GM19397 (cell line): ENCODE data around the gene IL20RA.

Source experiments
- ATAC-seq: cut with Tn5 transposase; IDR thresholded peaks from one replicate; pipeline ENCODE4 v1.9.1; 2021; ENCODE audit warnings: mild to moderate bottlenecking, moderate library complexity; ENCODE audit not compliant: unreplicated experiment

IL20RA gene

DNA sequence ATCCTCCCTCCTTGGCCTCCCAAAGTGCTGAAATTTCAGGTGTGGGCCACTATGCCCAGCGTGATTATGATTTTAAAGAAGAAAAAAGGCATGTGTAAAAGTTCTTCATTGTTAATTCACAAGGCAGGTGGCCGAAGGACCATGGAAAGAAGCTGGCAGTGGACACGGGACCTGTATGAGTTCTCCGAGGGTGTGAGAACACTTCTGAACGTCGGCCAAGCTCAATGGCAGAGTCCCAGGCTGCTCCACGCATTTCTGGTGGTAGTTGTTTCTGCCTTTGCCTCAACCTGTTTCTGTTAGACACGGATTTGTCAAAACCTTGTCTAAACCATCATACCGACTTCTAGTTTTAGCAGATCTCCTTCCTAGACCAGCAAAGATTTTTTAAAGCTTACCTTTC is 36.6 kb downstream of the IL20RA start:
- no peak for ATAC-seq

DNA sequence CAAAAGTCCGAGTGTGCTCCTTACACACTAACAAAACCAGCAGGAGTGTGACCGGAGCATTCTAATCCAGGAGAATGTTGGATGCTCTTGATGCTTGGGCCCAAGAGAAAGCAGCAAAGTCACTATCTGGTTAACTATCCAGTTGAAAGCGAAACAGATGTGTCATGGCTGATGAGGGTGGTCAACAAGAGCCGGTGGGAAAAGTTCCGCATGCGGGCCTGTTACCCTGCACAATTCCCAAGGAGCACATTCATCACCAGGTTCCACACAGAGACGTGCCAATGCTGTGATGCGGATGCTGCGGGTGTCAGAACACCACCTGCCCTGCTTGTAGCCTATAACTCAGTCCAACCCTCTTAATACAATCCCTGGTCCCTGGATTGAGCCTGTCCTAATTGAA is 38.7 kb downstream of the IL20RA start:
- ATAC-seq = no peak

DNA sequence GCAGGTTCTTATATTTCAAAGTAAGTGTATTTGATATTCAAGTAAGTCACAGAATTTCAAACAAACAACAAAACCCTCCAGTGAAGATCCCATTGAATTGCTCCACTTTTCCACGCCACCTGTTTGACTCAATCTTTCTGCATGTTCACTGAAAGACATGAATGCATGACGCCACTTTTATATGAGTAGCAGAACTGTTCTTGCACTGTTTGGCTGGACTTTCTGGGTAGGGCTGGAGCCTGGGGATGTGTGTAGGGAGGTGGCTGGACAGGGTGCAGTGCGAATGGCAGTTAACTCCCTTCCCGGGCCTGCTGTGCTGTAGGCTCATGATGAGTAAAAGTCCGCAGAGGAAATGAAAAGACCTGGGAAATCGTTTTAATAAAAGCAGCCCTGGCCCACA is 39.7 kb downstream of the IL20RA start:
- ATAC-seq = no peak

DNA sequence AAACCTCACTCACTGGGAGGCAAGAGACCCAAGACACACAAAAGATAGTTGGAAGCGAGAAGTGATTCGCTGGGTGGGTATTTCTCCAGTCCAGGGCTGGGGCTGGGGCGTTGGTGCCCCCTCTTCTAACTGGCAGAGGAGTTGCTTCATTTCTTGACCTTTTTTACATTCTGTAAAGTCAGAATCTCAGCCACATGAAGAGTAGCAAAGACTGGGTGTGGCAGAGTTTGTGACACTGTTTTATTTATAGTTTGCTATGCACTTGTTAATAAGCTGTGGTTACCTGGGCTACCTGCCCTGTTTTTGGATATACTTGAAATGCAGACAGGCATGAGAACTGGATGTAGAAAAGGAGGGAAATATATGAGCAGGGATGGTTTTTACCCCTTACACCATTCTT is 42.3 kb downstream of the IL20RA start:
- ATAC-seq = no peak

DNA sequence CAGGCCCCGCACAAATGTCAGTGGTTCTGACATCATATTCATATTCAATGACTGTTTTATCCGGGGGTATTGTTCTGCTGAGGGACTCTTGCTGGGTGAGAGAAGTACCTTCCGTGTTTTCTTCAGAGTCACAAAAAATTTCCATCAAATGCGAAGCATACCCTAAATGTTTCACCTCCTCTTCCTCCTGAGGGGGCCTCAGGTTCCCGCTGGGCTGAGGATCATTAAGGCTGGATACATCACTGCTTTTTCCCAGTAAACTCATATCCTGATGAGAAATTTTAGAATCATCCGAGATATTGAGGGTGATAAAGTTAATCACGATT is 42.8 kb downstream of the IL20RA start:
- no peak for ATAC-seq

DNA sequence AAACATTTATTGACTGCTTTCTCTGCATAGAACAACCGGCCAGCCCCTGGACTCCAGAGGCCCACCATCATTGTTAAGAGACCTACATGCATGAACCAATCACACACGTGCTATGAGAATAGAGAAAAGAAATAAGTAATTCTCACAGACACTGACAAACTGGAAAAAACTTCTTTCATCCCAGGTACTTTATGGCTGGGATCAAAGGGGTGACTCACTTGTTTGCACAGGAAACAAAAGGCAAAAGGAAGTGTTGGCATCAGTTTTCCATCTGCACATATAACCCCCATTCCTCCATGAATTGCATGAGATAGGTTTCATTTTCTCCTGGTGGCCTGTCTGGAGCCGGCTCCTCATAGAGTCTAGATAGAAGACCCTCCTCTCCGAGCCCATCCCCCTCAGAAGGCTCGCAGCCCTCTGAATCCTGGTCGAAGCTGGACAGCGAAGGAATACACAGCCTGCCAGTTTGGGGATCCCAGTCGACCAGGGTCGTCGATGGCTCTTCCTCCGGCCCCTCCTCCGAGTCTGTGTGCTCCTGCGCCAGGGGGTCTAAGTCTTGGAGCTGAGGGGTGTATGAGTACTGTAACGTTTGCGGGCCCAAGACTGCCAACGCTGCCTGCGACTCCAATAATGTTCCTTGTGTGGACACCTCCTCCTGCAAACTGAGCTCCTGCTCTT is 43.3 kb downstream of the IL20RA start:
- no peak for ATAC-seq

DNA sequence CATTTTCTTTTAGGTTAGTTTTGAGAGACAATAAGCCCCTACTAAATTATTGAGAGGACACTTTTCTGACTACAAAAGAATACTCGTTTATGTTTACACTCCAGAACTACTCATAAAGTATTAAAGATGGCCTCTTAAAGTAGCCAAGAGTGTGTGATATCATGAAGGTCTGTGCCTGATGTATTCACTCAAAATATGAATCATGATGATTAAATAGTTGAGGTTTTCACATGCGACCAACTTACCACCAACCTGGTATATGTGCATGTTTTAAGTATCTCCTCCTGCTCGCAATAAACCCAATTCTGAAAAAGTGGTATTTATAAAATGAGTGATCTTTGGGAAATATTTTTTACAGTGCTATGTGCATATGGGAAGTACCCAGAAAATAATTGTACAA is 43.9 kb downstream of the IL20RA start:
- no peak for ATAC-seq

DNA sequence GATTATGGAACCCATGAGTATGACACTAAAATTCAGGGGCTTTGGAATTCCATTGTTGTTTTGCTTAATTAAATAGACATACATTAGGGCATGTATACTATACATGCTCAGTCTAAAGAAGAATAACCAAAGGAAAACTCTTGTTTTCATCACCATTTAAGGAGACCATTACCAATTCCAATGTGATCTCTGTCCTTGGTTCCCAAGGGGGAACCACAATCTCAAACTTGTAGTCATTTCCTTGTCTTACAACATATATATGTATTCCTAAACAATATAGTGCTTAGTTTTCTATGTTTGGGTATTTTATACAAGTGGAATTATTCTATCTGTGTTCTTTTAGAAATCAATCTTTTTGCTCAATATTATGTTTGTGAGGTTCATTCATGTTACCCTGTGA is 49.2 kb downstream of the IL20RA start:
- no peak for ATAC-seq

DNA sequence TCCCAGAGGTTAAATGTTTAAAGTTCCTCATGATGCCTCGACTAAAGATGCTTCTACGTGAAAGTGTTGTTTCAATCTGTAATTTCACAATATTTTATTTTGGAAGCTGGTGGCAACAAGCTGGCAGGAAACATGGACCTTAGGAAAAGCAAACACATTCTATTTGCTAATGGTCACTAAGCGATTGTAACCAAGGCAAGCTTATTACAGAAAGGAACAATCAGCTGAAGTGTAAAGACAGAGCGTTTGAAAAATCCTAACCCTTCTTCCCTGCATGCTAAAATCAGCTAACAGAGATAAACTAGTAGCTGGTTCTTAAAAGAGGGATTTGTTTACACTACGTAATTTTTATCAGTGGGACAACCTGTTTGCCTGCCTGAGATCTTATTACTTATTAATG is 50.0 kb downstream of the IL20RA start:
- no peak for ATAC-seq

DNA sequence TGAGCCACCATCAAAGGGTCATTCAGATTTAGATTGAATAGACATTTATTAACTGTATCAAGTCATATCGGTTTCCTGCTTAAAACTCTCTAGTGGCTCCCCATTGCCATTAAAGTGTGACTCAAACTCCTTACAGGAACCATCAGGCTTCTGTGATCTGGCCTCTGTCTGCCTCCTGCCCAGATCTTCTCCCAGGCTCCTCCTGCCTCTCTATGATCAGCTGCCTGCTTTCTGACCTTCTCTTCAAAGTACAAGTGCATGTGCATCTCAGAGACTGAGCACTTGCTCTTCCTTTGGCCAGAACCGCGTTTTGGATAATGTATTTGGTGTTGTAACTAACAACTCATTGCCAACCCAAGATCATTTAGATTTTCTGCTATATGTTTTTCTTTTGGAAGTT is 52.7 kb downstream of the IL20RA start:
- ATAC-seq = no peak

DNA sequence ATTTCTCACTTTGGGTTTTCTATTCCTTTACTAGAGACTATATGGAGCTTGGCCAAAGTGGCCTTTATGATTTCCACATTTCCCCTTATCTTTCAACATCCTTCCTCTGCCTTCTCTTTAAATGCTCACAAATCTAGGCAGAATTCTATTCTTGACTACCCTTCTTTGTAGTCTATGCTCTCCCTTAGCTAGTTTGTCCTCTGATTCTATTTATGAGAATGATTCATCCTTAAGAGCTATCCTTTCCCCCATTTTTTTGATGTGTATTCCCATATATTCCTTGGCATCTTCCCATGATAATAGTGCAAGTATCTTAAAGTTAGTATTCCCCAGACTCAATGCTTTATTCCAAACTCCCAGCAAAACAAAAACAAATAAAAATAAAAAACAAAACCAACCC is 53.1 kb downstream of the IL20RA start:
- no peak for ATAC-seq

DNA sequence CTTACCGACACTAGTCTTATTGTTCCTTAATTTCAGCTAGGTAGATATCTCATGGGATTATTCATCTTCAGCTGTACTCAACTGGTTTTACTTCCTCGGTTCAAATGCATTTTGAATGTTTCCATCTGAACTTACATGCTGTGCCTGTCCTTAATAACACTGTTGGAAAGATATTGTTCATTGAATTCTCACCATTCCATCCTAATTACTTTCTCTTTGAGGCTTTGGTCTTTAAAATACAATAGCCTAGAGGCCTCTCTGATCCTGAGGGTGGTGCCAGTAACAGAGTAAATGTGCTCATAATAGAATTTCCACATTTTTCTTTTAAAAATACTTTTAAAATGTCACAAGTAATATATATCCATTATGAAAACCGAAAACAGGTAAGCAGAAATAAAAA is 54.0 kb downstream of the IL20RA start:
- no peak for ATAC-seq

DNA sequence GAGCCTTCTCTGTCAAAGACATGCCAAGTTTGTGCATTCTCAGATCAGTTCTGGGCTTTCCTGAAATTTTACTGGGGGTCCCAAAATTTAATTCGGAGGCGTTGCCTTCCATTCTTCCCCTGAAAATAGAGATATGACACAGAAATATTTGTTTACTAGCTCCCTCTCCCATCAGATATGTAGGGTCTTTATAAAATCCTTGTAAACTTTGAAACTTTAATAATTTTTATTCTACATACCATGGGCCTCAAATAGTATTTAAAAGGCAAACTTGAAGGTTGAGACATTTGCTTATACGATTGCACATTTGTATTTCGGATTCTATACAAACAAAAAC is 54.6 kb downstream of the IL20RA start:
- ATAC-seq = no peak

DNA sequence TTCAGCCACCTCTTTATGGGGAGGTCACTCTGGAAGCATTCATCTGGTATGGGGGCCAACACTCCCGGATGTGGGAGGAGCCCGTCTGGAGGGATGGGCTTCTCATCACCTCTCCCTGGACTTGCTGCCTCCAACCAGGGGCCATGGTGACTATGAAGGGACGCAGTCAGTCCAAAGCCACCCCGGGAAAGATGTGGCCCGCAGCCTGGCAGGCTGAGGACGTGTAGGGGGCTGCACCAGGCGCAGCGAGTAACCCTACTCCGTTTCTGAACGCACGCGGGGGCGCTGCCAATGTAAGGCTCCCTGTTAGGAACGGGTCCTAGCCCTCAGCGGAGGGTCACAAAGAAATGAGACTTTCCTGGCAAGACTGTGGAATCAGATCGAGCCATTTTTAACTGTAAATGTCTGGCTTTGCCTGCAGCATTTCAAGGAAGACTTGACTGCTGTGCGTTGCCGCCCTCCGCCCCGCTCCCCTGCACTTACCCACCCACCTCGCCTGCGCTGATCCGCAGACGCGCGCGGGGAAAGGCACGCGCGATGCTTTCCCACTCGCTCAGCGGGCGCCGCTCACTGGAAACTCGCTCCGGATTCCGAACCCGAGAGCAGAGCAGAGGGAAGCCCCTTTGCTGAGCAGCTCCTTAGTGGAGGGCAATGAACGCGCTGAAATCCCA is 55.1 kb downstream of the IL20RA start:
- ATAC-seq = no peak

DNA sequence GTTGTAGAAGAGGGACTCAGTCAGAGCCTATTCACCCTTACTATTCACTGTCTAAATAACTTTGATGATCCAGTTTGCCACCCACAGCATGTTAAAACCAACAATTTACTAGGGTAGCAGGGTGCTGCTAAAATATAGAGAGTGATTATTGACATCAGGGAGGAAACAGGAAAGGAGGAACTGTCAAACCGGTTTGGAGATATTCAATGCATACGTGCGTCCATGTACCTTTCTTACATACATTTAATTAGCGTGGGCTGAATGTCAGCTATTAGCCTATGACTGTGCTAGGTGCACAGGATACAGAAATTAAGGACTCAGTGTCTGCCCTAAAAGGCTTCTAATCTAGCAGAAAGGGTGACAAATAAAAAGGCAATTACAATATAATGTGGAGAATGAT is 57.2 kb downstream of the IL20RA start:
- ATAC-seq = no peak

DNA sequence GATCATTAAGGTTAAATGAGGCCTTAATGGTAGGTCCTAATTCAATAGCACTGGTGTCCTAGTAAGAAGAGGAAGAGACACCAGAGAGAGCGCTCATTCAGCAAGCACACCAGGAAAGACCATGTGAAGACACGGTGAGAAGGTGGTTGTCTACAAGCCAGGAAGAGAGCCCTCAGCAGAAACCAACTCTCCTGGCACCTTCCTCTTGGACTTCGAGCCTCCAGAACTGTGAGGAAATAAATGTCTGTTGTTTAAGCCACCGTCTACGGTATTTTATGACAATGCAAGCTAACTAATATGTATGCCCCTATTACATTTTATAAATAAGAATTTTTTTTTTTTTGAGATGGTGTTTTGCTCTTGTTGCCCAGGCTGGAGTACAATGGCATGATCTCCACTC is 59.3 kb downstream of the IL20RA start:
- ATAC-seq = no peak

DNA sequence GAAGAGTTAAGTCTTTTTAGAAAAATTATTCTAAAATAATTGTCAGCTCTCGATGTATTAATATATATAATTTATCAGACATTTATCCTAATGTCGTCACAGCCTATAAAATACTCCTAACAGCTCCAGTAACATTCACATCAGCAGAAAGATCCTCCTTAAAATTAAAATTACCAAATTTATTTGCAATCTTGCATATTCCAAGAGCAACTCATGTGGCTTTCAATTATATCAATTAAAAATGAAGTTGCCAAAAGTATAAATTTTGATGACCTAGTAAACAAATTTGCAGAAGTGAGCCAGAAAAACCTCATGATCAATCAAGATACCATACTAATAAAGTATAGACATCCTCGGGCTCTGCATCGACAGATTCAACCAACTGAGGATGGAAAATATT is 60.2 kb downstream of the IL20RA start:
- no peak for ATAC-seq

DNA sequence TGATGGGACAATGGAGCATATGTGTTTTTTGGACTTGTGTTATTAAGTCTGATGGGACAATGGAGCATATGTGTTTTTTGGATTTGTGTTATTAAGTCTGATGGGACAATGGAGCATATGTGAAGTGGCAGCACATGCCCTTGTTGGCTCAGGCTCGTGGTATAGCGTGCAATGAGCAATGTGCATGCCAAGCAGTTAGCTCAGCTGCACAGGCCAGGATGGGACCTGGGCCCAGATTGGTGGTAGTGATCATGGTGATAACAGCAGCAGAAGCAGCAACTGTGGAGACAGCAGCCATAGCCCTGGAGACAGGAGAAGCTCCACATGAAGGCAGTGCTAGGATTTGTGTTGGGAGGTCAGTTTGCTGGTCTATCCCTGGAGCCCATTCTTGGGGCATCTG is 61.1 kb downstream of the IL20RA start:
- no peak for ATAC-seq

DNA sequence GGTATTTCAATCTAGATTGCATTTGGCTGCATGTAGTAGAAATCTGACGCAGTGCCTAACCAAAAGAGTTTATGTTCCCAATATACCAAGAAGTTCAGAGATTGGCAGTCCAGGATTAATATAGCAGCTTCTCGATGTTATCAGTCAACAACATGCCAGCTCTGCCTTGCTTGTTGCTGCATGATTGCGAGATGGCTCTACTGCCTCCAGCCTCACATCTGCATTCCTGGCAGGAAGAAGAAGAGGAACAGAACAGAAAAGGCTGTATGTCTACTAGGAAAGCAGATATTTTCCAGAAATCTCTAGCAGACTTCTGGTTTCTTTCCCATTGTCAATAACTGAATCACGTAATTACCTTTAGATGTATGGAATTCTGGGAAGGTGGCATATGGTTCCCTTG is 61.8 kb downstream of the IL20RA start:
- ATAC-seq = no peak

DNA sequence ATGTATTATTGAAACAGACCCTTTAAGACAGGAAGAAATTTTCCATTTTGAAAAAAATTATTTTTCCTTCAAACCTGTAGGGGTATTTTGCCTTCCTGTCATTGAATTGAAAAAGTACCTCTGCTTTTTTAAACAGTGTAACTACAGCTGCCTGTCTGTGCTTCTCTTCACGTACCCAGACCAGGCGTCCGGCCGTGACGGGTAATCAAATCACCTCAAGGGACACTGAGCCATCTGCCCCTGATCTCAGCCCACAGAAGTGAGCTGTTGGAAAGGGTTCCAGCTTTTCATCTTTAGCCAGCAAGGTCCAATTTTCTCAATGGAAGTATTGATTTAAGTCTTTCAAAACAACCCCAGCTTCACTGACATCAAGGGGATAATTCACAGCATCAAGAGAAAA is 64.7 kb downstream of the IL20RA start:
- ATAC-seq = no peak

DNA sequence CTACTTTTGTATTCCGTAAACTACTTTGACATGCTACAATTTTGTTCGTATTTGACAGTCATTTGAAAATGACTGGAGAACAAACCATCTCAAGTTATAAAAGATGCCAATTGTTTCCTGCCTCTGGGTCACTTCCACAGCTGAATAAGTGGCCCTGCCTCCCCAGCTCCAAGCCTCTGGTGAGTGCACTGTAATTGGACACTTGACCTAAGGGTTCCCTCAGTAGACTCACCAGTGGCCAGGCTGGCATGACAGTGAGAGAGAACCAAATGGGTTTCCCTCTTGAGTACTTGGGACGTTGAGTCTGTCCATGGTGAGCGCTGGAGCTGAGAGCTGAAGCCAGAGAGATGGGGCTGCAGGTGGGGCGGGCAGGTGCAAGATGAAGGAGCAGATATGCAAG is 65.6 kb downstream of the IL20RA start:
- ATAC-seq = no peak

DNA sequence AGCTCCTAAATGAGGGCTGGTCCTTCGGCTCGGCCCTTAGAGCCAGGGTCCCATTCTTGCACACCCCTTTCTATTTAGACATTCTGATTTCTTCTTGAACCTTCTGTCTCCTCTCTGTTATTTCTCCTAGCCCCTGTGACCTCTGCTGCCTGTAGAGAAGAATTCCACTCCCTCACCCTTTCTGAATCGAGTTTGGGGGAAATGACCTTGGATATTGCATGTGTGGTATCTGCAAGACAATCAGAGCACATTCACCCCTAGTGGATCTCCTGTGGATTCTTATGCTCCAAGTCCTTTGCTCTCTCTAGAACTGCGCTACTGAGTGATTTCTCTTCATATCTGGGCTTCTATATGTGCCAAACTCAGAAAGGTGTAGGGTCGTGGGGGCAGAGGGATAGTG is 67.7 kb downstream of the IL20RA start:
- no peak for ATAC-seq

DNA sequence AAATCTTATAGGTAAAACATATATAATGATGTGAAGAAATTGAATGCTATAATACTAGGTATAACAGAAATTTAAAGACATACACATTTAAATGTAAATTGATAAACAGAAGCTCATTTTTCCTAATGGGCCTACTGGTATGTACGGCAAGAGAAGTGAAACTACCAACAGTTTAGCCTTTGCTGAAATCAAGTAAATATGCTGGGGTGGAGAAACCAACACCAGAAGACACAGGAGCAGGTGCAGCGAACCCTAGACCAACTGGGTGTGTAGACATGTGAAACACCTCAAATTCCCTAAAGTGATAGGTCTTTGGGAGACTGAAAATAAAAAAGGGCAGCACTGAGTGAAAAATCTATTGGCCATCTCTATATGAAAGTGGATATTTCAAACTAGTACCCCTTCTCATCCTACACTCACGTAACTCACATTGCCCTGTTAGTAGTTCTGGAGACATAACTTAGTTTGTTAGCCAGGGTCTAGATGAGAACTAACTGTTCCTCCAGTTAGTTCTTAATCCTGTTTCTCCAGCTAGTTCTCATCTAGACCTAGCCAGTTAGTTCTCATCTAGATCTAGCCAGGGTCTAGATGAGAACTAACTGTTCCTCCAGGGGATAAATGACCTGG is 69.6 kb downstream of the IL20RA start:
- ATAC-seq = no peak
